GM21423 (cell line): ENCODE measurements around the gene HLA-DRB5.
A peak's percentile ranks its signal among the peaks of the same experiment; 100 is the strongest.
"Not testable (repeated sequence)": the region's sequence is repeated elsewhere in the genome, so short reads cannot be mapped to it uniquely, and the experiment has no call there.

Experiments
- ATAC-seq: cut with Tn5 transposase; IDR thresholded peaks from one replicate; pipeline ENCODE4 v1.9.1; 2021; ENCODE audit warnings: mild to moderate bottlenecking, moderate library complexity; ENCODE audit not compliant: unreplicated experiment

The HLA-DRB5 gene

DNA sequence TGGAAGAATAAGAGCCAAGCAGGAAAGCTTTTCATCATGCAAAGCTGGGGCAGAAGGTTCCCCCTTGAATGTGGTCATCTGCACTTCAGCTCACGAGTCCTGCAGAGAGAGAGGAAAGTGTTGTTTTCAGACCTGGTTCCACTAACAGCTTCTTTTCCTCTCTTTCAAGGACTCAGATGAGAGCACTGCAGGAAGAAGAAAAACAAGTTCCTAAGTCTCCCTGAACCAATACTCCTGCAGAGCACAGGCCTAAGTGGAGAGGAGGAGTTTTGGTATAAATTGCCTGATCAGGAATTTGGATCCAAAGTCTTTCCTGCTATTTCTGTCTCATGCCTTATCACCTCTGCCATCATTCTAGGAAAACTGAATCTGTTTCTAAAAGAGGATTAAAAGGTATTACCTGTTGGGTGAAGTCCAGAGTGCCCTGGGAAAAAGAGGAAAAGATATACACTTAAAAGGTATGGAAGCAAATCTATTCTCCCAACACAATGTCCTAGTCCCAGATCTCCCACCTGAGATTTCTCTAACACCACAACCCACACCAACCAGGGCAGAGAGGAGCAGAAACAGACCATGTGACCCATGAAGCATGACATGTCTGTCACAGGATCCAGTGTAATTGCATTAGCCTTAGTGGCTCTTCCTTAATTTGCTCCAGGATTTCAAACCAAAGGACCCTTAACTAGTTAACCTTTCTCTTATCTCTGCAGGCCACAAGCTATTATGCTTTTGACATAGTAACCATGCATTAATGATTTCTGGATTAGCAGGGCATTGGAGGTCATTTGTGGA is 12.2 kb downstream of the HLA-DRB5 start:
- no peak for ATAC-seq

DNA sequence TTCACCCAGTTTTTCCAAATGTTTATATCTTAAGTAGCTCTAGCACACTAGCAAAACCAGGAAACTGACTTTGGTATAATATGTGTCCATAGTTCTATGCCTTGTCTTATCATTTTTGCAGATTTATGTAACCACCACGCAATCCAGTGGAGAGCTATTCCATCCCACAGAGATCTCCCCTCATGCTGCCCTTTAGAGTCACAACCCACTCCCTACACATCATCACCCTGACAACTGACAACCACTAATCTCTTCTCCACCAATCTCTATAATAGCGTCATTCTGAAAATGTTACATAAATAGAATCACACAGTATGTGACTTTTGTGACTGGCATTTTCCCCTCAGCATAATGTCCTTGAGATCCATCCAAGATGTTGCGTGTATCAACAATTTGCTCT is 29.1 kb downstream of the HLA-DRB5 start:
- no peak for ATAC-seq

DNA sequence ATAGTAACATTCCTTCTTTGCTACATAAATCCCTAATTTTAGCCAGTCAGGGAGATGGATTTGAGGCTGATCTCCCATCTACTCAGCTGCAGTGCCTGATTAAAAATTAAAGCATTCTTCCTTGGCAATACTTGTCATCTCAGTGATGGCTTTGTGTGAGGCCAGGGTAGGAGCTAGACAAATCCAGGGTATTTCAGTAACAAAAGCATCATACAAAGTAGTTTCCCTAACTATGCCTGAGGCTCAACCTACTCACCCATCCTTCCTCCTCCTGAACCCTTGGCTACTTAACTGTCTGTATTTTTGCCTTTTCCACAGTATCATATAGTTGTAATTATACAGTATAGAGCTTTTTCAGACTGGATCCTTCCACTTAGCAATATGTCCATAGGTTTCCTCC is 37.7 kb downstream of the HLA-DRB5 start:
- no peak for ATAC-seq

DNA sequence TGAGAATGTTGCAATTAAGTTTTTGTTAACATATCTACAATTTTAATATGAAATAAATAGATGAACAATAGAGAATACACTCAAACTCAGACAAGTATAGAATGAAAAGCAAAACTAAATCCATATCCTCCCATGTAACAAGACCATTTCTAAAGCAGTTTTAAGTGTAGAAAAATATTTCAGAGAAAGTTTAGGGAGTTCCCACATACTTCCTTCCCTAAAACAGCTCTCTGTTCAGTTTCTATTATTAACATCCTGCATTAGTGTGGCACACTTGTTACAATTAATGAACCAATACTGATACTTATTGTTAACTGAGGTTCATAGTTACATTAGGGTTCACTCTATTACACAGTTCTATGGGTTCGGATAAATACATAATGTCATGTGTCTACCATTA is 38.4 kb downstream of the HLA-DRB5 start:
- ATAC-seq, result no peak

GRCh38 chr6:32488083-32488482 is 42.0 kb downstream of the HLA-DRB5 start:
- ATAC-seq, result no peak

GRCh38 chr6:32484614-32484998 is 45.5 kb downstream of the HLA-DRB5 start:
- ATAC-seq, result no peak

DNA sequence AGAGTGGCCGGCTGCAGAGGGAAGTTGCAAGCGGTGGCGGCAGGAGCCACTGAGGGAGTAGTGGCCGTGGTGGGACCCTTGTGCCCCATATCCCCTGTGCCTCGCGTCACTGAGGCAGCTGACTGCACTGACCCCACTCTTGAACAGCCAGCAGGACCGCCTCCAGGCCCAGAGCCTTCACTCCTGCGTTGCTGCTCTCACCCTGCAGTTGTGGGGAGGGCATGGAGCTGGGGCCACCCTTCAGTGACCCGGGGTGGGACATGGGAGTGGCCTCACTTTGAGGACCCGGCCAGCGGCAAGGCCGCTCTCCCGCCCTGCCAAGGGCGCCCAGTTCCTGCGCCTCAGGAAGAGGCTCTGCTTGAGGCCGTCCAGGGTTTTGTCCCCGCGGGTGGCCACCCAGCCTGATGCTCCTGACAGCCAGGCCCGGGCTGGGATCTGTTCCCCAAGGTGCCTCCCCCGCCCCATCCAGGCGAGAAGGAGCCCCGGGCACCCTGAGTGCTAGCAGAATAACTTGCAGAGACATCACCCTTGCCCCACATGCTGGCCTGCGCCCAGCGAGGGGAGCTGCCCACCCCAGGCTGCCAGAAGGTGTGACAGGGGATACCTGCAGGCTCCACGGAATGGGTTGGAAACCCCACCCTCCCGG is 46.0 kb downstream of the HLA-DRB5 start:
- no peak for ATAC-seq

- ATAC-seq, result no peak
Measured at GRCh38 chr6:32475392-32476206, 54.5 kb downstream of the HLA-DRB5 start.

DNA sequence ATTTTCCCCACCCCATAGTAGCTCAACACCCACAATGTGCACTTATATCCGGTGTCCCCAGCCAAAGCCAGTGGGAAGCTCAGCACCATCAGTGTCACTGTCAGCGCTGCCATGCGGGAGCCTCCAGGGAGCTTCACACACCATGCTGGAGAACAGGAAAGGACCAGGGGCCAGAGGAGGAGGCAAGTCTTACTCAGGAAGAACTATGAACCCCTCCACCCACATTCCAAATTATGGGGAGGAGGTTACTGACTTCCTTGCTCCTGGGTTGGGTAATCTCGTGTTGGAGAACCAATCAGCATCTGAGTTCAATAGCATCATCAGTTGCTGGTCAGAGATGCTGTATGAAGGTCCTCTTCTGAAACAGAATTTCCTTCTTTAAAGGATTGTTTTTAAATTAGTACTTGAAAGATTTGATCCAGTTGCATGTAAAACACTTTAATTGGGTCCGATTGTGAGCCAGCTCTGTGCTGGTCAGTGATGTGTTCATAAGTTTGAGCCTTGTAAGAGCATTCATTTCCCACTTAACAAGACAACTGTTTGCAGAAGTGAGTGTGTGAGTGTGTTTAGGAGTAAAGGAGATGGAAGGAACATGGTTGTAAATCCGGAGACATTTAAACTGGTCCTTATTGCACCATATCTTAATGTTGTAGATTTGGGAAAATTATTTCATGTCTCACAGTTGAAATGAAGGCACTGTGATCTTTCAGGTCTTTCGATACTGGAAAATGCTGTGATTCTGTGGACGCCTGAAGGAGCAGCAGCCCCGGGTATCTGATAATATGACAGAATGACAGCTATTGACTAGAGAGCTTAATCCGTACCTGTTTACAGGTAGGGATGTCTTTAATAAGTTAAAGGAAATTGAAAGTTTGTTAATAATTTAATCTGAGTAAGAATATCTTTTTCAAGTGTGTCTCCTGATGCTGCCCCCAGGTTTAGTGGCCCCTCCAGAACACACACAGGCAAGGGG is 56.4 kb downstream of the HLA-DRB5 start:
- ATAC-seq, result peak; percentile 88

DNA sequence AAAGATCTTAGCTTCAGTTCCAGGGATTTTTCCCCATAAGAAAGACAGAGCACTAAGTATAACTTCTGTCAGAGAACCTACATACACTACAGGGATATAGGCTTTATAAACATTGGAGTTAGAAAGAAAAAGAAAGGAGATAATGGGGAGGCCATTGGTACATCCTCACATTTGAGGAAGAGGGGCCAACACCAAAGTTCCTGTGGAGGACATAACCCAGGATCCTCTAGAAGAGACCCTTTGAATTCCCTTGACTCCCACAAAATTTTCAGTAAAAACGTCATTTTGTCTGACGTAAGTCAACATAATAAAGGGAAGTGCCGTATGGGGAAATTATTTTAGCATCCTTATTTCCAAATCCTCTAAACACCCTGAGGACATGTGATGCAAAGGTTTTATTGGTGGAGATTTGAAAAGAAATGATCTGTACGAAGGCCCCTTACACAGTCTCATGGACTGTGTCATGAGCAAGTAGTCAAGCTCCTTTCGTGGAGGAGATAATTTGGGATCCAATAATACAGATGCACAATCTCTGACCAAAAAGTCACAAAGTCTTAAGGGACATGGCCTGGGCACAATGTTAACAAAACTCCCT is 57.2 kb downstream of the HLA-DRB5 start:
- ATAC-seq, result no peak

GRCh38 chr6:32467743-32468503 is 62.2 kb downstream of the HLA-DRB5 start:
- not testable (repeated sequence) for ATAC-seq
